NB4 (cell line): ENCODE results near the gene ATG16L1.

Source experiments
- CTCF ChIP-seq: IDR thresholded peaks from one replicate; pipeline ENCODE4 v1.5.1; 2012; ENCODE audit warnings: low read depth, low read length
- POLR2A ChIP-seq: IDR thresholded peaks from 2 replicates; pipeline ENCODE4 v1.6.1; 2011; ENCODE audit warnings: mild to moderate bottlenecking; ENCODE audit not compliant: insufficient read length; ENCODE audit errors: extremely low read depth

GRCh38 chr2:233278921-233279320 is 27.4 kb downstream of the ATG16L1 start:
- TF ChIP-seq CTCF (no peak), POLR2A (no peak)
